Vagina (tissue), 2 donors: ENCODE measurements around the gene RHEB.

Source experiments
- POLR2A ChIP-seq, 2 donors: fragments of 450-650 bp; IDR thresholded peaks; one replicate each; pipeline ENCODE4 v1.6.1; 2017; ENCODE audit warnings: antibody characterized with exemption in 2 of 2, mild to moderate bottlenecking in 2 of 2, moderate library complexity in 2 of 2
- POLR2AphosphoS5 ChIP-seq, 2 donors: sonication (generic); formaldehyde crosslinking; IDR thresholded peaks; one replicate each; pipeline ENCODE4 v1.9.0; 2017; ENCODE audit warnings: antibody characterized with exemption in 2 of 2, mild to moderate bottlenecking in 2 of 2, low read depth in 1 of 2; ENCODE audit not compliant: insufficient read depth in 1 of 2
- TF ChIP-seq, protein P1 (sequence below), 3 experiments: fragments of 450-650 bp in 2 of 3; fragments of 200-600 bp in 1 of 3; sonication (generic) in 1 of 3; IDR thresholded peaks; one replicate each; pipeline ENCODE4 v1.5.1; 2017 to 2019; ENCODE audit warnings: antibody characterized with exemption in 3 of 3, mild to moderate bottlenecking in 2 of 3, moderate library complexity in 2 of 3

DNA sequence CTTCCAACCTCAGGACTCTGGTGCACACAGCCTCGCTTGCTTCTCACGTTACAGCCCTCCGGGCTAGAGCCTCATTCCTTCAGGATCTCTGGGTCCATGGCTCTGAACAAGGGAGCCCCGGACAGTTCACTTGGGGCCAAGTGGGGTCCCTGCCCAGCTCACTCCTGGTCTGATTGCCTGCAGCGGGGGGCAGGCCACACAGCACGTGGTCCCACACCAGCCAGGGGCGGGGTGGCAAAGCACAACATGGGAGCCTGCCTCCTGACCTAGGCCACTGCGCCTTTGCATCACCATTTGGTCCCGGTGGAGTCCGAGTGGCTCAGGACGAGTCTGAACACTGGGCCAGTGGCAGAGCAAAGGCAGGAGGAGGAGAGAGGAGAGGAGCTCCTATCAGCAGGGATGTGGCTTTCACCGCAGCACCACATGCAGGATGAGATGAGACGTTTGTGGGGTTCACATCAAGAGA, 66.3 kb downstream of the RHEB start:
- TF ChIP-seq, protein P1, sequence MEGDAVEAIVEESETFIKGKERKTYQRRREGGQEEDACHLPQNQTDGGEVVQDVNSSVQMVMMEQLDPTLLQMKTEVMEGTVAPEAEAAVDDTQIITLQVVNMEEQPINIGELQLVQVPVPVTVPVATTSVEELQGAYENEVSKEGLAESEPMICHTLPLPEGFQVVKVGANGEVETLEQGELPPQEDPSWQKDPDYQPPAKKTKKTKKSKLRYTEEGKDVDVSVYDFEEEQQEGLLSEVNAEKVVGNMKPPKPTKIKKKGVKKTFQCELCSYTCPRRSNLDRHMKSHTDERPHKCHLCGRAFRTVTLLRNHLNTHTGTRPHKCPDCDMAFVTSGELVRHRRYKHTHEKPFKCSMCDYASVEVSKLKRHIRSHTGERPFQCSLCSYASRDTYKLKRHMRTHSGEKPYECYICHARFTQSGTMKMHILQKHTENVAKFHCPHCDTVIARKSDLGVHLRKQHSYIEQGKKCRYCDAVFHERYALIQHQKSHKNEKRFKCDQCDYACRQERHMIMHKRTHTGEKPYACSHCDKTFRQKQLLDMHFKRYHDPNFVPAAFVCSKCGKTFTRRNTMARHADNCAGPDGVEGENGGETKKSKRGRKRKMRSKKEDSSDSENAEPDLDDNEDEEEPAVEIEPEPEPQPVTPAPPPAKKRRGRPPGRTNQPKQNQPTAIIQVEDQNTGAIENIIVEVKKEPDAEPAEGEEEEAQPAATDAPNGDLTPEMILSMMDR (IDR thresholded peaks at IDR 0.05): no peak
- TF ChIP-seq POLR2A (IDR thresholded peaks at IDR 0.05): no peak
- TF ChIP-seq POLR2AphosphoS5 (IDR thresholded peaks at IDR 0.05; ENCODE audit: insufficient read depth in 1 of 2, low read depth in 1 of 2): no peak
